RCC 7860 (cell line): ENCODE measurements around the gene SNRNP48.

Experiments used
- DNase-seq: peaks from one replicate; pipeline ENCODE4 v3.0.0-alpha.2; 2015; ENCODE audit warnings: low spot score
- FAIRE-seq: peaks from 2 replicates; lab custom pipeline; 2012; peaks lifted over from hg19 to GRCh38; lab: Jason Lieb, UNC

Gene SNRNP48

DNA sequence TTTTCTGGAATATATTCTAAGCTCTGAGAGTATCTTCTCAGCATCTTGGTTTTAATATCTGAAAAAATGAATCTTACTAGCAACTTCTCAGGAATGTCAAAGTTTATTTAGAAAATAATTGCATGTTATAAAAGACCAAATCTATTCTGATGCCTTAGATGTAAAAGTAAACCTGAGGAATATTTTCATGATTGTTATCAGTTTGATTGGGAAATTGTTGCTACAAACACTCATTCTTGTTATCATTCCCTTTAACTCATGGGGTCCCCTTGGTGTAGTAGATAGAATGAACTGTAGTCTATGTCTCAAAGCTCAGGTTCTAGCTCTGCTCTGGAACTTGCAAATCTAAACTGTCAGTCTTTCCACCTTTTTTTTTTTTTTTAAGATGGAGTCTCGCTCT lies 50.0 kb downstream of the SNRNP48 start:
- no peak for FAIRE-seq
- no peak for DNase-seq

DNA sequence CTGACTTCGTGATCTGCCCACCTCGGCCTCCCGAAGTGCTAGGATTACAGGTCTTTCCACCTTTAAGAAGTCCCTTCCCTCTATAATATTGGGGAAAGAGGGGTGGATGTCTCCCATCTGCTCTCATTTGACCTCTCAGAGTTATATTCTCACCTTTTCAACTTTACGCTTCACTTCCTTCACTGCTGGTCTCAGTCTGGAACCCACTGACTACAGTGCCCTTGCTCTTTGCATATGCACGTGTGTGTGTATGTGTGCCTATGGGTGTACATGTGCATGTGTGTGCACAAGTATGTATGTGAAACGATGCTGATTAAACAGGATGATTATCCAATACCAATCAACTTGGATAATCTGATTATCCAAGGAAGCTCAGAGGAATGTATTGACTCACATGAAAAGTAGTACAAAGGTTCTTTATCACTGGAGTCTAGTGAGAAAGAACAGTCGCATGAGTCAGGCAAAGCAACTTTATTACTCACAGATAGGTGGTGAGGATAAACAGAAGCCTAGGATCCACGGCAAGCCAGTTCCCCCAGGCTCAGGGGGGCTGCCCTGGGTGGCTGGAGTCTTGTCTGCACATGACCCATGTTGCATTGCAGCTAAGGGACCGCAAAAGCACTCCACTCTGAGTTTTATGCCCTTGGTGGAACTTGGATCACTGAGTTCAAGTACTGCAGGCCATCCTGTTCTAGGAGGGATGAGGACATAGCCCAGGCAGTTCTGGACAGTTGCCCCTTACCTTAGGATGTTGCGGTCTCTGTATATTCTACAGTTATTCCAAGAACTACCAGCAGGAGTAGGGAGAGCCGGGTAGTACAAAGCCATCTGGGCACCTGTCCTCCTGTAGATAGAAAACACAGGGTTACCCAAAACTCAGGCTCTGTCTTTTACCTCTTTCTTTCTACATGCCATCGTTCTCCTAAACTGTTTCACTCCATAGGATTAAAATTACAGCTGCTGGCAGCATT lies 50.9 kb downstream of the SNRNP48 start:
- DNase-seq = peak; percentile 75
- peak; percentile 63 for FAIRE-seq

DNA sequence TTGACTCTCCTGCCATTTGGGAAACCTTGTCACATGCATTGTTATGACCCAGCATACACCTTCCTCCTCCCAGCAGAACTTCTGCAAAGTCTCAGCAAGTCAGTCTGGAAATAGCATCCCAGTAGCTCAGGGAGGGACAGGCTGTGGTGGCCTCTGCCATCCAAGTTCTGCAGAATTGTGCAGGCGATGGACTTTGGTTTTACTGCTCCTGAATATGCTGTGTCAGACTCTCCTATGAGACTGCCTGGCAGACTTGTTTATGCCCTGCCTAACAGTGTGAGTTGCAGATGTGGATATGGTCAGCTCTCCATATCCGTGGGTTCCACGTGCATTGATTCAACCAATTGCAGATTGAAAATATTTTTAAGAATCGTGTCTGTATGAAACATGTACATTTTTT lies 52.8 kb downstream of the SNRNP48 start:
- no peak for DNase-seq
- FAIRE-seq = no peak

DNA sequence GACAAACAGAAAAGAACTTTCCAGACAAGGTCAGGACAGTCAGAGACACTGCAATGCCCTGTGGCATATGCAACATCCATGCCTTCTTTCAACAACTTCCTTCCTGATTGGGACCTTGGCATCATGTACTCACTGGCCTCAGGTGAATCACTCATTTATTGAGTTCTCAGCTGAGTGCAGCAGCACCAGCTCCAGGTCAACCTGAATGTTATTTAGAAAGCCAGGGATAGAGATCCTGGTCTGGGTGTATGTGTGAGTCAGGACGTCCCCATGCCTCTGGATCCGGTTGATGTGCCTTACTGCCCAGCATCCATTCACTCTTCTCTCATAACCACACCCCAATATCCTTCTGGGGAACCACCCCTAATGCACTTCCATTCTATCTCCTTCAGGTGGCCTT lies 54.4 kb downstream of the SNRNP48 start:
- DNase-seq (no peak), FAIRE-seq (no peak)

DNA sequence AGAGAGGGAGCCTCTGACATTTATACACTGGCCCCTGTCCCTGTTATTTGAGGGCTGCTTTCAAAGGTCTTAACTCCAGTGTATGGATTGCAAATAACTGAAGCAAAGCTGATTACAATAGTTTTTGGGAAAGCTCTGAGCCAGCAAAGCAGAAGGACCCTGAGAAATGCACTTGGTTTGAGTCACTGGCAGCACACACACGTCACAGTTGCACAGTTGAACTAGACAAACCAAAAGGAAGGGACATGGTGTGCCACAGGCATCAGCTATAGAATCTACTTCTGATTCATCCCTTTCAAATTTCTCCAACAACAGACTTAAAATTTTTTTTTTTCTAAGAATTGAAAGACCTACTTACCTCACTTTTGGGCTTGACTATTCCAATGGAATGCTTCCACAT lies 56.4 kb downstream of the SNRNP48 start:
- FAIRE-seq = no peak
- no peak for DNase-seq

DNA sequence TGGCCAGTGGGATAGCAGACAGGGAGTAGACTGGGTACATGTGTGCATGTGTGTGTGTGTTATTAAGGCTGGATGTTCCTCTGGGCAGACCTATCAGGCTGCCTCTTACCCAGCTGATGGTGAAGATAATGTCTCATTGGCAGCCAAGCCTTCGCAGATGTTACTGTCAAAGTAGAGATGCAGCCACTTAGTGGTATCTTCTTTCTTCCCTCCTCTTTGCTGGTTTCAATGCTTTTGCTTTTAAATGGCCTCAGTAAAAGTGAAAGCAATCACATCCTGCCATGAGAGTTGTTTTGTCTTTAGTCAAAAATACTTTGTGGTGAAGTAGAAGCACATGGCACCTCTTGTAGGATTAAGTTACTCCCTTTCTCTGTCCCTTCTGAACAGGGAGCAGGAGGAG lies 57.5 kb downstream of the SNRNP48 start:
- no peak for DNase-seq
- no peak for FAIRE-seq

DNA sequence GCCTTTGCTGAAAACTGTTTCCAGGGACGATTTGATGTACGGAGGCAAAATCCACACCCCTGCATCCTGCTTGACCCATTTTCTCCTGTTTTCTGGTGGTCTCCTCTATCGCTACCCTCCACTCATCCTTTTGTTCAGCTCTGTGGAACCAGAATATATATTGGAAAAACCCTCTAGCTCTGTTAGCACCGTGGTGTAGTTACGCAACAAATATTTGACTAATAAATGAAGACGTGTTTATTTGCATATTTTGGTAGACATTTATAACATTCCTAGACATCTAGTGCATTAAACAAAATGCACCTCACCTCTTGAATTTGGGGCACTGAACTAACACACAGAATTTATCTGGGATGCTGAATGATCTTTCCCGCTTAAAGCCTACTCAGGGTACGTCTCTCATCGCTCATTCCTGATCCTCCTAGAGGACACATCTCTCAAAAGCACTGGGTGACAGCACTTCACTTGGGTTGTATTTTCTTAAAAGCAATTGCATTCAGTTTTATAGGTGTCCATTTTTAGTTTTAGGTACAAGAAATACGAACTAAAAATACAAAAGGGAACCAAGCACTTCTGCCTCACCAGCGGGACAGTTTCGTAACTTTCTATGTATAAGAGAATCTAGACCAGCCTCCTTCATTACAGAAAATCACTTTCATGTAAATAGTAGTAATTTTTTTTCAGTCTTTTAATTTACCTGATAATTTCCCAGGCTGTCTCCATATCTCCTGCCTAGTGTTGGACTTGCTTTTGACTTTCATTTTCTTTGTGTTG lies 59.2 kb downstream of the SNRNP48 start:
- no peak for DNase-seq

DNA sequence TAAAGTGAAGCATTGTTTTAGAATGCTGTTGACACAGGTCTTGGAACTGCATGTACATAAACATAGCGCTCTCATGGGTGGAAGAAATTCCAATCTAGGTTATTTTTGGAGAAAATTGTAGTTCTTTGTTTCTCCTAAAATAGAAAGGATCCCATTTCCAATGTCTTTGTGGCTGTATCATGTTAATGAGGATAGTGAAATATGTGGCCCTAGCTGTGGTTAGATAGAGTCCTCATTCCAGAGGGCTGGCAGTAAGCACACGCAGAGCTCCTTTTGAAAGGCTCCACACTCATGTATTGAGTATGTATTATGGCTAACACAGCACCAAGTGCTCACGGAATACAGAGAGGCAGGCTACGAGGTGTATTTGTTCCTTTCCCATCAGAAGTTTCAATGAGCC lies 60.9 kb downstream of the SNRNP48 start:
- FAIRE-seq (no peak), DNase-seq (no peak)

More for the DNA sequence above, 59.2 kb downstream of the SNRNP48 start:
- FAIRE-seq = no peak

DNA sequence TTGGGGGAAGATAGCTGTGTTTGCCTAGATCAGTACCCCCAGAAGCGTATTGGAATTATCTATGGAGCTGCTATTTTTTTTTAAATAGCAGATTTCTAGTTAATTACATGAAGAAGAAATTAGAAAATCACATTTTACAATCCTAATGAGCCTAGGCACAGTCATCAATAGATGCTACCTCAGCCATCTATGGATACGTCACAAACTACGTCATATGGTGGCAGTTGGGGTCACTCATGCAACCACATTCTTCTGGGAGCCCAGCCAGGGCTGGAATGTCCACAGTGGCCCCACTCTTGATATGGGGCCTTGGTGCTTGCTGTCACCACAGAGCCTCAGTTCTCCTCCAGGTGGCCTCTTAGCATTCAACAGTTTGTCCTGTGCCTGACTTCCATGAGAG lies 63.0 kb downstream of the SNRNP48 start:
- DNase-seq (no peak), FAIRE-seq (no peak)

DNA sequence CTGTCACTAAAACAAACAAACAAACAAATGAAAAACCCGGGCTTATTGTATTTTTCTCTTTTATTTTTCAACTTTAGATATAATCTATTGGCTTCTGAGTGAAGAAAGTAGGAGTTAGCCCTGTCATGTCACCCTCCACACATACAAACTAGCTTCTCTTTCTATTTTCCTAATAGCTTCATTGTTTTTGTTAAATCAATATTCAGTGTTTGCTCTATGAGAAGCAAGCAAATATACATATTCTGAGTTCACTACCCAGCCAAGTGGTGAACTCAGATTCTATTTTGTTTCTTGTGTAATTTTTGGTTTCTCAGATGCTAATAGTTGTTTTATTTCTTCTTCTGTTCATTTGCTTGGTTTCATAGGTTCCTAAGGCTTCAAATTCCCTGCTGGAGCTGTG lies 66.4 kb downstream of the SNRNP48 start:
- DNase-seq (no peak), FAIRE-seq (no peak)

DNA sequence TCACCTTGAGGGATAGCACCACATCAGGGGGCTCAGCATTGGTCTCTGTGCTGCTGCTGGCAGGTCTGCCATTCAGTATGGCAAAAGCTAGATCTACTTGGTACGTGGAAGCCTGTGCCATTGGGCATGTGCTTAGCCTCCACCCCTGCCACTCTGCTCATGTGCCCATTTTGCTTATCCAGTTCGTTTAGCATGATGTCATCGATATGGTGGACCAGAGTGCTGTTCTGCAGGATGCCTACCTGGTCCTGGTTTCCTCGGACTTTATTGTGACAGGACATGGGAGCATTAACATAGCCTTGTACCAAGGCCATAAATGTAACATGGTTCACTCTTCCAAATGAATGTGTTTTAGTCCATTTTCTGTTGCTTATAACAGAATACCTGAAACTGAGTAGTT lies 68.5 kb downstream of the SNRNP48 start:
- DNase-seq (no peak), FAIRE-seq (no peak)

DNA sequence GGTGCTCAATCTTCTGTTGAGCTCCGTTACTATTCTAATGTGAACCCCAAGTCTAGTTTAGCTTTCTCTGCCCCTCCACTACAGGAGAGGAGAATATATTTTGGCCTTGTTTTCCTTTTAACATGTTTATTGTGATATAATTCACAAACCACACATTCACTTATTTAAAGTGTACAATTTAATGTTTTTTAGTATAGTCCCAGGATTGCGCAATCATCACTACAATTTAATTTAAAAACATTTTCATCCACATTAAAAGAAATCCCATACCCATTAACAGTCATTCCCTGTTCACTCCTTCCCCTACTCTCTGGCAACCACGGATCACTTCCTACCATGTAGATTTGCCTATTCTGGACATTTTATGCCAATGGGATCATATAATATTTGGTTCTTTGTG lies 71.4 kb downstream of the SNRNP48 start:
- DNase-seq = no peak
- no peak for FAIRE-seq
